Testis (tissue), 3 donors: Measurements from ENCODE around the gene MIER2. TPM values are rescaled to one million over a fixed set of nuclear protein-coding genes. Genes with fewer than 3 reads are reported as not detected.

ENCODE experiments used
- DNase-seq: peaks from one replicate; pipeline ENCODE4 v3.0.0-alpha.2; 2019
- H3K27ac ChIP-seq, 2 donors: fragments of 200-600 bp; sonication (generic); one replicate each; pipeline ENCODE4 v1.5.1; 2019
- H3K27me3 ChIP-seq: fragments of 200-600 bp; sonication (generic); one replicate; pipeline ENCODE4 v1.5.1; 2019
- H3K36me3 ChIP-seq: fragments of 200-600 bp; sonication (generic); one replicate; pipeline ENCODE4 v1.5.1; 2017; ENCODE audit warnings: low read depth; ENCODE audit errors: missing control alignments
- H3K4me1 ChIP-seq: fragments of 200-600 bp; sonication (generic); one replicate; pipeline ENCODE4 v1.5.1; 2019
- H3K4me3 ChIP-seq, 2 donors: fragments of 200-600 bp; sonication (generic); one replicate each; pipeline ENCODE4 v1.5.1; 2017 to 2019
- H3K9me3 ChIP-seq: fragments of 200-600 bp; sonication (generic); one replicate; pipeline ENCODE4 v1.5.1; 2017
- CTCF ChIP-seq, 3 experiments: fragments of 450-650 bp in 2 of 3; fragments of 200-600 bp in 1 of 3; sonication (generic) in 1 of 3; IDR thresholded peaks; one replicate each; pipeline ENCODE4 v1.5.1; 2016 to 2019; ENCODE audit warnings: antibody characterized with exemption in 3 of 3, mild to moderate bottlenecking in 2 of 3, moderate library complexity in 1 of 3
- POLR2A ChIP-seq: fragments of 450-650 bp; IDR thresholded peaks from one replicate; pipeline ENCODE4 v1.6.1; 2017; ENCODE audit warnings: antibody characterized with exemption, mild to moderate bottlenecking, moderate library complexity
- WGBS, 2 donors: methylation state at CpG; one replicate each; pipeline ENCODE4 v1.1.5; 2018; 5-methylcytosine and 5-hydroxymethylcytosine counted together
- intact Hi-C: fragments of 100-400 bp; cut with DNase I; formaldehyde crosslinking; loops from one replicate; pipeline ENCODE4 v1.15.1; 2023; ENCODE audit warnings: low total_unique reads
- polyA plus RNA-seq: library from polyadenylated mRNA; stranded (reverse); fragments of 350-450 nt; fragmentation: Illumina TruSeq; extraction: RNeasy Lipid Tissue Mini Kit (QIAGEN cat#74804); gene quantifications from one replicate; pipeline ENCODE4 v1.2.3, GENCODE V29; 2014; ENCODE audit warnings: low read depth, low replicate concordance; ENCODE audit not compliant: insufficient read depth
- total RNA-seq, 2 donors: library from RNA; depleted of rRNA; stranded (reverse); fragments of >200 nt; gene quantifications; one replicate each; pipeline ENCODE4 v1.2.3, GENCODE V29; 2016

MIER2 gene
- total and polyA plus RNA-seq, 3 donors from 2014 or later = 47.6 to 64.0 (median 54.6) TPM

- 91 to 92% methylated on average over 42 to 43 of the region's 43 CpGs for WGBS, 2 donors
- intact Hi-C loops = no loop called here
Observed at GRCh38 chr19:305240-306150, 39.1 kb downstream of the MIER2 start.

GRCh38 chr19:296476-297225 is 47.9 kb downstream of the MIER2 start:
- peaks cover 11% of the 10 kb centered on the region for H3K4me1 ChIP-seq
- no peak for TF ChIP-seq POLR2A
- no peak for TF ChIP-seq CTCF (IDR thresholded peaks at IDR 0.05)
- no peaks in the 10 kb centered on the region for H3K36me3 ChIP-seq
- H3K27ac ChIP-seq = no peak overlapping the region
- H3K9me3 ChIP-seq = no peaks in the 10 kb centered on the region
- H3K27me3 ChIP-seq = no peaks in the 10 kb centered on the region
- H3K4me3 ChIP-seq = no peak overlapping the region
- 91% methylated on average over 22 of the region's 22 CpGs for WGBS, 2 donors
- DNase-seq = no peak
- intact Hi-C loops = no loop called here

More at GRCh38 chr19:305240-306150, 39.1 kb downstream of the MIER2 start:
- Histone ChIP-seq H3K27ac (no peak overlapping the region), H3K36me3 (no peaks in the 10 kb centered on the region), H3K9me3 (no peaks in the 10 kb centered on the region), H3K4me3 (no peak overlapping the region), H3K4me1 (no peaks in the 10 kb centered on the region), H3K27me3 (no peaks in the 10 kb centered on the region)
- TF ChIP-seq POLR2A (no peak), CTCF (IDR thresholded peaks at IDR 0.05) (no peak)
- no peak for DNase-seq

GRCh38 chr19:295687-296370 is 48.8 kb downstream of the MIER2 start:
- Histone ChIP-seq H3K27me3 (no peaks in the 10 kb centered on the region), H3K4me1 (peaks cover 11% of the 10 kb centered on the region), H3K9me3 (no peaks in the 10 kb centered on the region), H3K27ac (no peak overlapping the region), H3K36me3 (no peaks in the 10 kb centered on the region), H3K4me3 (no peak overlapping the region)
- TF ChIP-seq POLR2A (no peak), CTCF (IDR thresholded peaks at IDR 0.05) (no peak)
- intact Hi-C loops = no loop called here
- 69 to 72% methylated on average over 10 to 13 of the region's 13 CpGs for WGBS, 2 donors
- DNase-seq = no peak

- H3K27ac ChIP-seq = no peak overlapping the region
- WGBS, 2 donors = 37 to 55% methylated on average over 14 to 38 of the region's 38 CpGs
- no peak overlapping the region for H3K4me3 ChIP-seq
- H3K4me1 ChIP-seq = peaks cover 11% of the 10 kb centered on the region
- TF ChIP-seq POLR2A (no peak), CTCF (IDR thresholded peaks at IDR 0.05) (peak in 2 of 3 experiments; percentile 21 to 53)
- no peaks in the 10 kb centered on the region for H3K36me3 ChIP-seq
- no peak for DNase-seq
- intact Hi-C loops = no loop called here
- H3K9me3 ChIP-seq = no peaks in the 10 kb centered on the region
- H3K27me3 ChIP-seq = no peaks in the 10 kb centered on the region
Observed at GRCh38 chr19:294946-295686, 49.5 kb downstream of the MIER2 start.
